Mammary epithelial cell (primary cell): ENCODE results near the gene SAXO2.
"Not testable (repeated sequence)": the region's sequence is repeated elsewhere in the genome, so short reads cannot be mapped to it uniquely, and the experiment has no call there.

ENCODE experiments used
- EZH2 ChIP-seq: IDR thresholded peaks from 2 replicates; pipeline ENCODE4 v1.6.1; 2012; ENCODE audit warnings: low read length, inconsistent platforms, borderline replicate concordance
- TF ChIP-seq, protein P1 (sequence below), 2 donors: IDR thresholded peaks in 1 of 2; conservative IDR thresholded peaks in 1 of 2; 2 replicates each; pipeline ENCODE4 v1.5.1; 2011 to 2012; ENCODE audit warnings: inconsistent platforms in 2 of 2, low read length in 2 of 2, mild to moderate bottlenecking in 2 of 2, control low read depth in 1 of 2, low read depth in 1 of 2; ENCODE audit not compliant: insufficient read depth in 1 of 2; ENCODE audit errors: extremely low read depth in 1 of 2

DNA sequence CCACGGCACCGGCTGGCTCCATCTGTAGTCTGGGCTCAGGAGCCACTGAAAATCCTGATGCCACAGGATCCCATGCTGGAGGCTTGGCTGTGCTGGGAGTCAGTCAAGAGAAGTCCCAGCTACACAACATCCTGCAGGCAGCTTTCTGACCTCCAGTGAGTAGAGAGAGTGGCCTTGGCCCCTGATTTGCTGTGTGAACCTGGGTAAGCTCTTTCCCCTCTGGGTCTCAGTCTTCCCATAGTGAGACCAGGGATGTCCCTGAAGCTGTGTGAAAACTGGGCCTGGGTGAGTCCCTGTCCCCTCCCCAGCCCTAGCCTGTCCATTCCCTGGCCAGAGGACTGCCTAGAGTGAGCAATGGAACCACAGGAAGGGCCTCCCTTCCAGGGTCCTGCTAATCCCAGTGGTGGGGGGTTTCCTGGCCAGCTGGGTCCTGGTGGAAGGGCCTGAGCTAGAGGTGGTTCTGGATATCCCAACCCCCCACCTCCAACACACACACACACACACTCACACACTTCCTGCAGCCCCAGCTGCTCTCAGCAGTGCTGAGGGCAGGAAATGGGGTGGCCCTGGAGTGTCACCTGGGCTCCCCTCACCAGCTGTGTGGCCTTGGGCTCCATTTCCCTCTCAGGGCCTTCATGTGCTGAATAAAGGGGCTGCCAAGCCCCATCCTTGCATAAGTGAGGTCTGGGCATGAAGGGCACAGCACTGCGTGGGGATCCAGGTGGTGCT lies 69.1 kb downstream of the SAXO2 start:
- TF ChIP-seq, protein P1, sequence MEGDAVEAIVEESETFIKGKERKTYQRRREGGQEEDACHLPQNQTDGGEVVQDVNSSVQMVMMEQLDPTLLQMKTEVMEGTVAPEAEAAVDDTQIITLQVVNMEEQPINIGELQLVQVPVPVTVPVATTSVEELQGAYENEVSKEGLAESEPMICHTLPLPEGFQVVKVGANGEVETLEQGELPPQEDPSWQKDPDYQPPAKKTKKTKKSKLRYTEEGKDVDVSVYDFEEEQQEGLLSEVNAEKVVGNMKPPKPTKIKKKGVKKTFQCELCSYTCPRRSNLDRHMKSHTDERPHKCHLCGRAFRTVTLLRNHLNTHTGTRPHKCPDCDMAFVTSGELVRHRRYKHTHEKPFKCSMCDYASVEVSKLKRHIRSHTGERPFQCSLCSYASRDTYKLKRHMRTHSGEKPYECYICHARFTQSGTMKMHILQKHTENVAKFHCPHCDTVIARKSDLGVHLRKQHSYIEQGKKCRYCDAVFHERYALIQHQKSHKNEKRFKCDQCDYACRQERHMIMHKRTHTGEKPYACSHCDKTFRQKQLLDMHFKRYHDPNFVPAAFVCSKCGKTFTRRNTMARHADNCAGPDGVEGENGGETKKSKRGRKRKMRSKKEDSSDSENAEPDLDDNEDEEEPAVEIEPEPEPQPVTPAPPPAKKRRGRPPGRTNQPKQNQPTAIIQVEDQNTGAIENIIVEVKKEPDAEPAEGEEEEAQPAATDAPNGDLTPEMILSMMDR (conservative IDR thresholded peaks at IDR 0.05 in 1 of 2, IDR thresholded peaks at IDR 0.05 in 1 of 2; ENCODE audit: extremely low read depth in 1 of 2, insufficient read depth in 1 of 2, low read depth in 1 of 2, low read length in 2 of 2): not testable (repeated sequence)
- TF ChIP-seq EZH2: not testable (repeated sequence)
